SK-N-SH (cell line): ENCODE results near the gene TMEM107. TPM values are rescaled to one million over a fixed set of nuclear protein-coding genes. Genes with fewer than 3 reads are reported as not detected.

Experiments
- CTCF ChIA-PET: fragments of 300-600, 350-600 bp; formaldehyde crosslinking; extraction: SDS; loops from one replicate; lab custom pipeline; 2021; lab: Yijun Ruan, JAX
- POLR2A ChIA-PET: fragments of 350-600 bp; sonication (Branson Sonifier 250); formaldehyde crosslinking; extraction: SDS; loops from one replicate; lab custom pipeline; 2020; ENCODE audit warnings: antibody characterized with exemption, inconsistent platforms; lab: Yijun Ruan, JAX
- DNase-seq: peaks from one replicate; pipeline ENCODE4 v3.0.0; 2012
- H2AFZ ChIP-seq: fragments of 200-600 bp; sonication (generic); 2 replicates; pipeline ENCODE4 v1.8.1; 2016; ENCODE audit warnings: antibody characterized with exemption, mild to moderate bottlenecking, low read depth
- H3F3A ChIP-seq: fragments of 200-600 bp; sonication (generic); replicated peaks from 2 replicates; pipeline ENCODE3; 2016; ENCODE audit warnings: antibody characterized with exemption, mild to moderate bottlenecking; ENCODE audit not compliant: insufficient read depth
- H3K27ac ChIP-seq, 2 experiments: fragments of 200-500 bp in 1 of 2; fragments of 200-600 bp in 1 of 2; sonication (Bioruptor generic) in 1 of 2; sonication (generic), shearing (Covaris generic) in 1 of 2; 2 replicates each; pipeline versions ENCODE4 v1.5.1 to v1.6.1; 2014 to 2016; ENCODE audit warnings: low read depth in 2 of 2, inconsistent platforms in 1 of 2, low read length in 1 of 2, mild to moderate bottlenecking in 1 of 2, mixed read lengths in 1 of 2
- H3K27me3 ChIP-seq: fragments of 200-600 bp; sonication (generic), shearing (Covaris generic); 2 replicates; pipeline ENCODE4 v1.6.1; 2016; ENCODE audit warnings: mixed run types; ENCODE audit not compliant: insufficient read depth
- H3K36me3 ChIP-seq, 2 experiments: fragments of 200-500 bp in 1 of 2; fragments of 200-600 bp in 1 of 2; sonication (Bioruptor generic) in 1 of 2; sonication (generic) in 1 of 2; replicated peaks in 1 of 2; 2 replicates each; pipeline versions ENCODE3 to v1.5.1; 2014 to 2016; ENCODE audit warnings: low read length in 1 of 2, mild to moderate bottlenecking in 1 of 2; ENCODE audit not compliant: insufficient read depth in 2 of 2, control insufficient read depth in 1 of 2
- H3K4me1 ChIP-seq, 2 experiments: fragments of 200-500 bp in 1 of 2; fragments of 200-600 bp in 1 of 2; sonication (Bioruptor generic) in 1 of 2; sonication (generic), shearing (Covaris generic) in 1 of 2; 2 replicates each; pipeline versions ENCODE4 v1.5.1 to v1.6.1; 2014 to 2016; ENCODE audit warnings: low read depth in 1 of 2, low read length in 1 of 2, mixed run types in 1 of 2; ENCODE audit not compliant: insufficient read depth in 2 of 2, control insufficient read depth in 1 of 2
- H3K4me2 ChIP-seq: fragments of 200-600 bp; sonication (generic), shearing (Covaris generic); 2 replicates; pipeline ENCODE4 v1.6.1; 2017; ENCODE audit warnings: mixed run types
- H3K4me3 ChIP-seq, 2 experiments: fragments of 200-500 bp in 1 of 2; fragments of 200-600 bp in 1 of 2; sonication (Bioruptor generic) in 1 of 2; sonication (generic), shearing (Covaris generic) in 1 of 2; 2 replicates each; pipeline versions ENCODE4 v1.5.1 to v1.8.1; 2014 to 2016; ENCODE audit warnings: low read depth in 2 of 2, inconsistent platforms in 1 of 2, low read length in 1 of 2, mild to moderate bottlenecking in 1 of 2, mixed read lengths in 1 of 2, moderate library complexity in 1 of 2
- H3K79me2 ChIP-seq: fragments of 200-600 bp; sonication (generic); 2 replicates; pipeline ENCODE4 v1.8.1; 2017; ENCODE audit warnings: mild to moderate bottlenecking; ENCODE audit not compliant: insufficient read depth
- H3K9ac ChIP-seq: fragments of 200-600 bp; sonication (generic); 2 replicates; pipeline ENCODE4 v1.6.1; 2017; ENCODE audit warnings: mixed run types
- H3K9me2 ChIP-seq: fragments of 200-600 bp; sonication (generic); 2 replicates; pipeline ENCODE4 v1.6.1; 2017; ENCODE audit warnings: mixed run types
- H3K9me3 ChIP-seq: fragments of 200-600 bp; sonication (generic); 2 replicates; pipeline ENCODE4 v1.6.1; 2017; ENCODE audit warnings: mixed run types, mild to moderate bottlenecking, moderate library complexity
- H4K20me1 ChIP-seq: fragments of 200-600 bp; sonication (generic); 2 replicates; pipeline ENCODE4 v1.6.1; 2017; ENCODE audit warnings: mild to moderate bottlenecking, mixed run types; ENCODE audit not compliant: insufficient read depth
- CTCF ChIP-seq: fragments of 200-600 bp; sonication (generic); IDR thresholded peaks from 2 replicates; pipeline ENCODE4 v1.6.1; 2017; ENCODE audit warnings: antibody characterized with exemption, mild to moderate bottlenecking, moderate library complexity
- GATA2 ChIP-seq: sonication (generic); formaldehyde crosslinking; IDR thresholded peaks from 2 replicates; pipeline ENCODE4 v1.5.0; 2020; ENCODE audit warnings: mild to moderate bottlenecking, missing genetic modification reagents
- POLR2AphosphoS5 ChIP-seq: IDR thresholded peaks from 2 replicates; pipeline ENCODE4 v1.6.1; 2012; ENCODE audit warnings: low read depth, low read length
- RAD21 ChIP-seq: IDR thresholded peaks from 2 replicates; pipeline ENCODE4 v1.6.1; 2012; ENCODE audit warnings: mild to moderate bottlenecking, low read length
- REST ChIP-seq: IDR thresholded peaks from 2 replicates; pipeline ENCODE4 v1.6.1; 2012; ENCODE audit warnings: mild to moderate bottlenecking, low read depth, low read length, moderate library complexity
- RFX5 ChIP-seq: IDR thresholded peaks from 2 replicates; pipeline ENCODE4 v1.6.1; 2012; ENCODE audit warnings: mild to moderate bottlenecking, improper control_type of control experiment, low read length
- SIN3A ChIP-seq: IDR thresholded peaks from 2 replicates; pipeline ENCODE4 v1.6.1; 2012; ENCODE audit warnings: low read depth, mild to moderate bottlenecking, low read length, moderate library complexity, borderline replicate concordance
- SMC3 ChIP-seq: IDR thresholded peaks from 2 replicates; pipeline ENCODE4 v1.6.1; 2012; ENCODE audit warnings: low read depth, low read length, improper control_type of control experiment
- USF2 ChIP-seq: fragments of 150-350 bp; IDR thresholded peaks from 2 replicates; pipeline ENCODE4 v1.6.1; 2017; ENCODE audit warnings: antibody characterized with exemption, low read length, low read depth, borderline replicate concordance
- YY1 ChIP-seq: IDR thresholded peaks from 2 replicates; pipeline ENCODE4 v1.4.0; 2012; ENCODE audit warnings: low read depth, mild to moderate bottlenecking
- WGBS: methylation state at CpG from one replicate; pipeline ENCODE4 v1.1.6; 2017; ENCODE audit warnings: low lambda C conversion rate; 5-methylcytosine and 5-hydroxymethylcytosine counted together
- polyA plus RNA-seq, 3 experiments: library from polyadenylated mRNA; depleted of rRNA; stranded (reverse); fragments of >200 nt; gene quantifications; 2 replicates each; pipeline ENCODE4 v1.2.3, GENCODE V29; 2012
- TF ChIP-seq, protein P1 (sequence below): IDR thresholded peaks from 2 replicates; pipeline ENCODE4 v1.4.0; 2012; ENCODE audit warnings: low read depth

The TMEM107 gene
- polyA plus RNA-seq, 1 of the 3 experiments (the other 2 are of a cell fraction) = 18.6 TPM

GRCh38 chr17:8146381-8147140 lies 29.6 kb downstream of the TMEM107 start:
- H3F3A ChIP-seq = peaks cover under 1% of the 10 kb centered on the region
- POLR2A ChIA-PET = interaction anchor here (2.3 kb wide), 1 partner anchor 27 kb away, joined by 6 read pairs; no protein-coding TSS in a partner anchor
- H3K4me2 ChIP-seq = no peak overlapping the region
- no peaks in the 10 kb centered on the region for H3K27me3 ChIP-seq
- H3K9me2 ChIP-seq = no peaks in the 10 kb centered on the region
- H4K20me1 ChIP-seq = peaks cover 9% of the 10 kb centered on the region; the same call in 1 of the 2 replicates
- H3K4me3 ChIP-seq = no peak overlapping the region
- no peak overlapping the region for H3K27ac ChIP-seq
- 92% methylated on average over 13 of the region's 14 CpGs for WGBS
- TF ChIP-seq, protein P1, sequence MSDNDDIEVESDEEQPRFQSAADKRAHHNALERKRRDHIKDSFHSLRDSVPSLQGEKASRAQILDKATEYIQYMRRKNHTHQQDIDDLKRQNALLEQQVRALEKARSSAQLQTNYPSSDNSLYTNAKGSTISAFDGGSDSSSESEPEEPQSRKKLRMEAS = no peak
- no peak for TF ChIP-seq YY1
- no peak for TF ChIP-seq SMC3
- no peak for TF ChIP-seq GATA2 (CRISPR knock-in tag)
- no peak for TF ChIP-seq POLR2AphosphoS5
- TF ChIP-seq RAD21 = no peak
- TF ChIP-seq SIN3A = no peak
- TF ChIP-seq RFX5 = no peak
- no peak for TF ChIP-seq REST
- no peak for TF ChIP-seq USF2
- no peak for TF ChIP-seq CTCF
- peaks cover 11% of the 10 kb centered on the region; the same call in 1 of the 2 replicates for H3K79me2 ChIP-seq
- H2AFZ ChIP-seq = no peak overlapping the region
- CTCF ChIA-PET = no interaction called here
- H3K9ac ChIP-seq = no peak overlapping the region
- no peak for DNase-seq
- H3K4me1 ChIP-seq = peaks cover 7% of the 10 kb centered on the region in 2 experiments; a peak in 2 of 4 replicates
- H3K36me3 ChIP-seq = peaks cover 18 to 66% of the 10 kb centered on the region in 2 experiments
- H3K9me3 ChIP-seq = no peaks in the 10 kb centered on the region
